Measurements from ENCODE around the gene C18orf63. TPM values are rescaled to one million over a fixed set of nuclear protein-coding genes. Genes with fewer than 3 reads are reported as not detected.

Gene C18orf63
- not detected in 2 replicates for total RNA-seq

GRCh38 chr18:74315464-74316256 is at the start of gene C18orf63:
C18orf63 (plus strand) TSS chr18:74315839; CDS start chr18:74317866, 2,027 bp downstream.

GRCh38 chr18:74291771-74292540 is 23.7 kb upstream of the C18orf63 start, which contains the start of gene CYB5A:
CYB5A (minus strand) TSS chr18:74291963; CDS start chr18:74291875, 88 bp downstream.

Other genes with a start within 250 kb of the C18orf63 start
- 0.53 TPM in 1 of 2 replicates, not detected in the other for gene FBXO15, start 168.0 kb upstream of the C18orf63 start, total RNA-seq
- 34.2 and 42.3 TPM in 2 replicates for gene TIMM21, start 167.3 kb upstream of the C18orf63 start, total RNA-seq
- gene CYB5A, start 23.9 kb upstream of the C18orf63 start, total RNA-seq: 36.8 and 38.0 TPM in 2 replicates
- gene DIPK1C, start 141.5 kb downstream of the C18orf63 start, total RNA-seq: not detected in 2 replicates
- gene CNDP2, start 180.5 kb downstream of the C18orf63 start, total RNA-seq: 71.5 and 98.6 TPM in 2 replicates
- not detected in 2 replicates for gene CNDP1, start 218.7 kb downstream of the C18orf63 start, total RNA-seq

Data from thoracic aorta endothelial cell (primary cell).